OCI-LY3 (cell line): Measurements from ENCODE around the gene TK2.

Source experiments
- H2AFZ ChIP-seq: fragments of 200-600, 300-600 bp; shearing (Covaris generic); 2 replicates; pipeline ENCODE4 v1.6.0; 2014; ENCODE audit warnings: antibody characterized with exemption, low read depth, low read length
- H3K27ac ChIP-seq: fragments of 200-600, 300-600 bp; sonication (generic); 2 replicates; pipeline ENCODE4 v1.5.1; 2014; ENCODE audit warnings: mild to moderate bottlenecking, low read length, moderate library complexity, mixed read lengths
- H3K27me3 ChIP-seq: fragments of 200-600, 300-600 bp; sonication (generic); 2 replicates; pipeline ENCODE4 v1.6.1; 2014; ENCODE audit warnings: low read depth, low read length, mixed read lengths
- H3K36me3 ChIP-seq: fragments of 200-600, 300-600 bp; sonication (generic); replicated peaks from 2 replicates; pipeline ENCODE3; 2014; ENCODE audit warnings: low read depth, low read length, mixed read lengths
- H3K4me1 ChIP-seq: fragments of 300-600, 200-600 bp; sonication (generic); 2 replicates; pipeline ENCODE4 v1.6.1; 2014; ENCODE audit warnings: low read length, mixed read lengths
- H3K4me2 ChIP-seq: fragments of 200-600, 300-600 bp; sonication (generic); 2 replicates; pipeline ENCODE4 v1.6.1; 2014; ENCODE audit warnings: low read length, mixed read lengths
- H3K4me3 ChIP-seq: fragments of 300-600, 200-600 bp; sonication (generic); 2 replicates; pipeline ENCODE4 v1.5.1; 2014; ENCODE audit warnings: antibody characterized with exemption, mild to moderate bottlenecking, low read length, moderate library complexity
- H3K79me2 ChIP-seq: fragments of 300-600, 200-600 bp; shearing (Covaris generic); 2 replicates; pipeline ENCODE4 v1.6.1; 2014; ENCODE audit warnings: mild to moderate bottlenecking, low read length, mixed read lengths
- H3K9ac ChIP-seq: fragments of 300-600, 200-600 bp; shearing (Covaris generic); 2 replicates; pipeline ENCODE4 v1.6.0; 2014; ENCODE audit warnings: mild to moderate bottlenecking, low read length, moderate library complexity
- H3K9me3 ChIP-seq: fragments of 200-600, 300-600 bp; shearing (Covaris generic); 2 replicates; pipeline ENCODE4 v1.6.1; 2014; ENCODE audit warnings: low read length, mixed read lengths; ENCODE audit not compliant: insufficient read depth
- H4K20me1 ChIP-seq: fragments of 200-600, 300-600 bp; sonication (generic); 2 replicates; pipeline ENCODE4 v1.6.1; 2016; ENCODE audit warnings: low read length, mixed read lengths; ENCODE audit not compliant: insufficient read depth
- EZH2phosphoT487 ChIP-seq: fragments of 200-600 bp; shearing (Covaris generic); IDR thresholded peaks from 2 replicates; pipeline ENCODE4 v1.6.1; 2018; ENCODE audit warnings: antibody characterized with exemption, mixed run types, low read depth
- TF ChIP-seq, protein P1 (sequence below): fragments of 200-600, 300-600 bp; sonication (generic); IDR thresholded peaks from 2 replicates; pipeline ENCODE4 v1.5.1; 2014; ENCODE audit warnings: antibody characterized with exemption, low read length, low read depth

TK2 gene

GRCh38 chr16:66510298-66510697 lies 39.6 kb downstream of the TK2 start:
- no peak overlapping the region for H3K27ac ChIP-seq
- peaks cover 3% of the 10 kb centered on the region for H3K36me3 ChIP-seq
- no peaks in the 10 kb centered on the region for H3K79me2 ChIP-seq
- TF ChIP-seq, protein P1, sequence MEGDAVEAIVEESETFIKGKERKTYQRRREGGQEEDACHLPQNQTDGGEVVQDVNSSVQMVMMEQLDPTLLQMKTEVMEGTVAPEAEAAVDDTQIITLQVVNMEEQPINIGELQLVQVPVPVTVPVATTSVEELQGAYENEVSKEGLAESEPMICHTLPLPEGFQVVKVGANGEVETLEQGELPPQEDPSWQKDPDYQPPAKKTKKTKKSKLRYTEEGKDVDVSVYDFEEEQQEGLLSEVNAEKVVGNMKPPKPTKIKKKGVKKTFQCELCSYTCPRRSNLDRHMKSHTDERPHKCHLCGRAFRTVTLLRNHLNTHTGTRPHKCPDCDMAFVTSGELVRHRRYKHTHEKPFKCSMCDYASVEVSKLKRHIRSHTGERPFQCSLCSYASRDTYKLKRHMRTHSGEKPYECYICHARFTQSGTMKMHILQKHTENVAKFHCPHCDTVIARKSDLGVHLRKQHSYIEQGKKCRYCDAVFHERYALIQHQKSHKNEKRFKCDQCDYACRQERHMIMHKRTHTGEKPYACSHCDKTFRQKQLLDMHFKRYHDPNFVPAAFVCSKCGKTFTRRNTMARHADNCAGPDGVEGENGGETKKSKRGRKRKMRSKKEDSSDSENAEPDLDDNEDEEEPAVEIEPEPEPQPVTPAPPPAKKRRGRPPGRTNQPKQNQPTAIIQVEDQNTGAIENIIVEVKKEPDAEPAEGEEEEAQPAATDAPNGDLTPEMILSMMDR = no peak
- TF ChIP-seq EZH2phosphoT487 = no peak
- H3K4me3 ChIP-seq = no peak overlapping the region
- H3K27me3 ChIP-seq = no peaks in the 10 kb centered on the region
- H3K4me1 ChIP-seq = peaks cover 18% of the 10 kb centered on the region
- no peaks in the 10 kb centered on the region for H4K20me1 ChIP-seq
- H3K9ac ChIP-seq = no peak overlapping the region
- H3K9me3 ChIP-seq = no peaks in the 10 kb centered on the region
- no peak overlapping the region for H3K4me2 ChIP-seq
- H2AFZ ChIP-seq = no peak overlapping the region

DNA sequence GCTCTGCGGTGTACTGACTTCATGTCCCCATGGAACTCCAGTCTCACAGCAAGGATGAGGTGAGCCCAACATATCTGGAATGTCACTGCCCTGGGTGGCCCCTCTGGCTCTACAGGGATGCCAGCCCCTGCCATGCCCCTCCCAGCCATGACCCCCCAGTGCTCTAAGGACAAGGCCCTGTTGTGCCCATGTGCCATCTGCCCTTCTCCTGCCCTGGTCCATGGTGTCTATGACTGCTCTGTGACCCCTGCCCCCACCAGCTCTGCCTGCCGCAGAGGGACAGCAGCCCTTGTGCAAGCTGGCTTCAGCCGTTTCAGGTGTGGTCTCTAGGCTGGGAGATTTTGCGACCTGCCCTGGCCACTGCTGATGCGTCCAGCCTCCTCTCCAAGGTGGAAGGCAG lies 40.3 kb downstream of the TK2 start:
- TF ChIP-seq EZH2phosphoT487 = no peak
- TF ChIP-seq, protein P1 = no peak

DNA sequence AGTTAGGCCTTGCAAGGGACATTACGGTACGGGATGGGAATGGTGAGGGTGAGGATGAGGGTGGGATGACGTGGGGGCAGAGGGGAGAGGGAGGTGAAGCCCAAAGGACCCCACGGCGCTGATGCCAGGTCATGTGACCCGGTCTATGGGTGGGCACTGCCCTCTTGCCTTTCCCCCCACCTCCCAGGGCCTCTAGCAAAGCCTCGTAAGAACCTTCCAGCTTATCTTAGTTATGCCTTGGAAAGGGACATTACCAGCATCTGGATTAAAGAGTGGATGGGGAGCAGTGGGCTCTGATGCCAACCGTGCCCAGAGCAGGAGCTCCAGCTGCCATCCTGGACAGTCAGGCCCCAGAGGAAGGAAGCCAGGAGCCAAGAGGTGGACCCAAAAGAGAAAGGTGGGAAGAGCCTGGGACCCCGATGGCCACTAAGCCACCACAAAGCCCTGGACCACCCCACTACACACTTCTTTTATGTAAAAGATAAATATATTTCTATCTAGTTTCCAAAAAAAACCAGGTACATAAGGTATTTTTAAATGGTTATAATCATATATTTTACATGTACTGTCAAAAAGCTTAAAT lies 40.9 kb downstream of the TK2 start:
- H4K20me1 ChIP-seq = no peaks in the 10 kb centered on the region
- peak overlapping the region; percentile 12; the same call in 1 of the 2 replicates for H3K9ac ChIP-seq
- no peaks in the 10 kb centered on the region for H3K27me3 ChIP-seq
- peaks cover 18% of the 10 kb centered on the region for H3K4me1 ChIP-seq
- no peak overlapping the region for H2AFZ ChIP-seq
- H3K4me3 ChIP-seq = peak overlapping the region; percentile 55
- no peak for TF ChIP-seq EZH2phosphoT487
- TF ChIP-seq, protein P1 = no peak
- H3K27ac ChIP-seq = no peak overlapping the region
- peaks cover 3% of the 10 kb centered on the region for H3K36me3 ChIP-seq
- H3K9me3 ChIP-seq = no peaks in the 10 kb centered on the region
- peak overlapping the region; percentile 75 for H3K4me2 ChIP-seq
- no peaks in the 10 kb centered on the region for H3K79me2 ChIP-seq

More for the DNA sequence above, 40.3 kb downstream of the TK2 start:
- Histone ChIP-seq H2AFZ (no peak overlapping the region), H3K79me2 (no peaks in the 10 kb centered on the region), H3K4me2 (no peak overlapping the region), H3K36me3 (peaks cover 3% of the 10 kb centered on the region), H4K20me1 (no peaks in the 10 kb centered on the region), H3K4me1 (peaks cover 18% of the 10 kb centered on the region), H3K27me3 (no peaks in the 10 kb centered on the region), H3K9me3 (no peaks in the 10 kb centered on the region), H3K4me3 (no peak overlapping the region), H3K27ac (no peak overlapping the region), H3K9ac (no peak overlapping the region)

- Histone ChIP-seq H3K79me2 (no peaks in the 10 kb centered on the region), H3K9me3 (no peaks in the 10 kb centered on the region), H3K4me1 (peaks cover 18% of the 10 kb centered on the region), H3K9ac (peak overlapping the region; percentile 12; the same call in 1 of the 2 replicates), H4K20me1 (no peaks in the 10 kb centered on the region), H3K27me3 (no peaks in the 10 kb centered on the region), H2AFZ (no peak overlapping the region), H3K4me2 (peak overlapping the region; percentile 75), H3K36me3 (peaks cover 3% of the 10 kb centered on the region), H3K27ac (no peak overlapping the region), H3K4me3 (peak overlapping the region; percentile 55)
- TF ChIP-seq, protein P1 = peak; percentile 14; the same call in 1 of the 2 replicates
- no peak for TF ChIP-seq EZH2phosphoT487
Measured at GRCh38 chr16:66508248-66508913, 41.5 kb downstream of the TK2 start.
